Endothelial cell (in vitro differentiated cells): Measurements from ENCODE around the gene MRPL9. TPM values are rescaled to one million over a fixed set of nuclear protein-coding genes. Genes with fewer than 3 reads are reported as not detected.

Source experiments
- DNase-seq: peaks from one replicate; pipeline ENCODE4 v3.0.0; 2021; ENCODE audit warnings: low spot score
- H3K27ac Mint-ChIP-seq: one replicate; pipeline ENCODE4 v1.8.0; 2021; ENCODE audit warnings: mixed read lengths, inconsistent platforms; ENCODE audit not compliant: unreplicated experiment
- H3K27me3 Mint-ChIP-seq: one replicate; pipeline ENCODE4 v1.8.0; 2021; ENCODE audit warnings: mild to moderate bottlenecking, moderate library complexity, mixed read lengths, inconsistent platforms; ENCODE audit not compliant: unreplicated experiment
- H3K36me3 Mint-ChIP-seq: one replicate; pipeline ENCODE4 v1.8.0; 2021; ENCODE audit warnings: mild to moderate bottlenecking, low read depth, mixed read lengths, inconsistent platforms; ENCODE audit not compliant: unreplicated experiment
- H3K4me1 Mint-ChIP-seq: one replicate; pipeline ENCODE4 v1.8.0; 2021; ENCODE audit warnings: mild to moderate bottlenecking, mixed read lengths, inconsistent platforms; ENCODE audit not compliant: unreplicated experiment
- H3K4me3 Mint-ChIP-seq: one replicate; pipeline ENCODE4 v1.8.0; 2021; ENCODE audit warnings: mild to moderate bottlenecking, mixed read lengths, inconsistent platforms; ENCODE audit not compliant: unreplicated experiment
- H3K9me3 Mint-ChIP-seq: one replicate; pipeline ENCODE4 v1.8.0; 2021; ENCODE audit warnings: mixed read lengths, inconsistent platforms; ENCODE audit not compliant: unreplicated experiment
- total RNA-seq: library from RNA; stranded (reverse); fragmentation: NEBNext Ultra II Directional; extraction: Animal tissue kit (Norgen Biotek cat#: 25700); gene quantifications from one replicate; pipeline ENCODE4 v1.2.1, GENCODE V29; 2021; ENCODE audit not compliant: unreplicated experiment
- TF ChIP-seq, protein P1 (sequence below): fragments of 200-600 bp; sonication (generic); IDR thresholded peaks from one replicate; pipeline ENCODE4 v1.5.0; 2021; ENCODE audit warnings: antibody characterized with exemption; ENCODE audit not compliant: unreplicated experiment

Gene MRPL9
- total RNA-seq, 1 donor from 2014 or later, result 99.5 TPM

DNA sequence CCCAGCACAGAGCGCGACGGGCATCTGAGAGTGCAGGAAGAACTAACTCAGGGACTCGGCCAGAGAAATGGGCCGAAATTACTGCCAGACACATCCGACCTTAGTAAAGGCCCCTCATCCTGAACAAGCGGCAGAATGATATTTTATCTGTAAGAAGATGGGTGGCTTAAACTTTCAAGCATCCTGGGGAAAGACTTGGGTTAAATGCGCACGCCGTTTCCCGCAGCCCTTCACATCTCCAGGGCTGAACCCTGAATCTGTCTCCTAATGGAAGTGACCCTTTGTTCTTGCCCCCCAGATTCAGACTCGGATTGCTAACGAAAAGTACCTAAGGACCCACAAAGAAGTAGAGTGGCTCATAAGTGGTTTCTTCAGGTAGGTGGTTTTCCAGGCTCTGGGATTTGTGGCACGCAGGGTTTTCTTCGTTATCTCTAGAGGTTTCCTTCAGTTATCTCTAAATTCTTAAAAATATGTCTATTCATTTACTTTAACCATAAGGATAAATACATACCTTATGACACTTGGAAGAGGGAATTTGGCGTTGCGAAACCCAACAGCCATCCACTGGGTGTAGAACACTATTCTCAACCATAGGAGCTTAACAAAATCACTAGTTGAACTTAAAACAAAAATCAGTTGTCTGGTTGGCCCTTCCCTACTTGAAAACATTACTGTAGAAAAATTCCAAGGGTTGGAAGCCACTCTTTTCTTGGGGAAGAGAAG is 41.3 kb downstream of the MRPL9 start:
- TF ChIP-seq, protein P1, sequence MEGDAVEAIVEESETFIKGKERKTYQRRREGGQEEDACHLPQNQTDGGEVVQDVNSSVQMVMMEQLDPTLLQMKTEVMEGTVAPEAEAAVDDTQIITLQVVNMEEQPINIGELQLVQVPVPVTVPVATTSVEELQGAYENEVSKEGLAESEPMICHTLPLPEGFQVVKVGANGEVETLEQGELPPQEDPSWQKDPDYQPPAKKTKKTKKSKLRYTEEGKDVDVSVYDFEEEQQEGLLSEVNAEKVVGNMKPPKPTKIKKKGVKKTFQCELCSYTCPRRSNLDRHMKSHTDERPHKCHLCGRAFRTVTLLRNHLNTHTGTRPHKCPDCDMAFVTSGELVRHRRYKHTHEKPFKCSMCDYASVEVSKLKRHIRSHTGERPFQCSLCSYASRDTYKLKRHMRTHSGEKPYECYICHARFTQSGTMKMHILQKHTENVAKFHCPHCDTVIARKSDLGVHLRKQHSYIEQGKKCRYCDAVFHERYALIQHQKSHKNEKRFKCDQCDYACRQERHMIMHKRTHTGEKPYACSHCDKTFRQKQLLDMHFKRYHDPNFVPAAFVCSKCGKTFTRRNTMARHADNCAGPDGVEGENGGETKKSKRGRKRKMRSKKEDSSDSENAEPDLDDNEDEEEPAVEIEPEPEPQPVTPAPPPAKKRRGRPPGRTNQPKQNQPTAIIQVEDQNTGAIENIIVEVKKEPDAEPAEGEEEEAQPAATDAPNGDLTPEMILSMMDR, result no peak
- DNase-seq, result no peak
- H3K27me3 Mint-ChIP-seq, result peaks cover 13% of the 10 kb centered on the region
- H3K4me3 Mint-ChIP-seq, result no peak overlapping the region
- H3K36me3 Mint-ChIP-seq, result no peaks in the 10 kb centered on the region
- H3K27ac Mint-ChIP-seq, result no peak overlapping the region
- no peaks in the 10 kb centered on the region for H3K9me3 Mint-ChIP-seq
- peaks cover 22% of the 10 kb centered on the region for H3K4me1 Mint-ChIP-seq

DNA sequence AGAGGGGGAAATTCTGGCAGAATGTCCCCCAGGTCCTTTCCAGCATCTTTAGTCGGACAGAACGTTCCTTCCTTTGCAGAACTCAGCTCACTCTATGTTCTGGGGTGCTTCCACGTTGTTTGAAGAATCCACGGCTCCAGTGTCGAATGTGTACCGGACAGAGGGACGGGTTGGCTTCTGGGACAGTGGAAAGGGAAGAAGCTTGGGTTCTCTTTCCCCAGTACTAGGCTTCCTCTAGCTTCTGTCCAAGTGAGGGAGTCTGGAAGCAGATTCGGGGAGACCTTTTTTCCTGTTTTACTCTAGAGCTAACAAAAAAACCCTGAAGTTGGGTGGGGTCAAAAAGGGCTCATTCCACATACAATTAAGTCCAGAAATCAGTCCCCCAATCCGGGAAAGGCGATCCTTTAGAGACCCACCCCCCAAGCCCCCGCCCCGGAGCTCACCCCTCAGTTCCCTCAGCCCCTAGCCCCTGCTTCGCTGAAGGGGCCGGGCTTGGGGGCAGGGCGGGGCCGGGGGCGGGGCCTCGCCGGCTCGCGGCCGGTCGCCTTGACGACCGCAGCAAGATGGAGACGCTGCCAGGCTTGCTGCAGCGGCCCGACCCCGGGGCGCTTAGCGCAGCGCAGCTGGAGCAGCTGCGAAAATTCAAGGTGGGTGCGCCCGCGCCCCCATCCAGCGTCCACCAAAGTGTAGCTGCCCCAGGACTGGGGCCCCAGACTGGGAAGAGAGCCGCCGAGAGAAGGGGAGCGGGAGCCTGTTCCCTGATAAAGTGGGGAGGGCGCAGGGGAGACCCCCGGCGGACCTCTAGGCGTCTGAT is 42.1 kb downstream of the MRPL9 start, which contains the start of gene RIIAD1:
RIIAD1 (plus strand) TSS at position 549 of the 814 bp plus-strand sequence; CDS start at position 564, 15 bp downstream.
- peak; percentile 43 for DNase-seq

DNA sequence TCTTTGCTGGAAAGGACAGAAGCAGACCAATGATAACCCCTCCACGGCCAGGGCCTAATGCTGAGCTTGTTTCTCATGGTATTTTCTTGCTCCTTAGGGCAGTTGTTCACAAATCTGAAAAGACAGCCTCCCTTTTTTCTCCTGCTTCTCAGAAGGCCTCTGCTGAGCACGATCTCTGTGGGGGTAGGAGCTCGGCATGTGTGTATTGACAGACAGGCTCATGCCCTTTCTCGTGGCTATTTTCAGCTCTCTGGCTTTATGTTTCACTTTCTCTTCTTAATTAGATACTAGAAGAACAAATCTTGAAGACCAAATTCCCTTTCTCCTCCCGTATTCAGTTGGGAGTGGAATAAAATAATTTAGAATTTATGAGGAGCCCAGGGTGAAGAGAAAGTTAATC is 42.7 kb downstream of the MRPL9 start:
- TF ChIP-seq, protein P1, result no peak
- no peak for DNase-seq
- Mint-ChIP-seq H3K36me3 (no peaks in the 10 kb centered on the region), H3K27me3 (peaks cover 20% of the 10 kb centered on the region), H3K4me1 (peaks cover 22% of the 10 kb centered on the region), H3K9me3 (no peaks in the 10 kb centered on the region), H3K27ac (no peak overlapping the region), H3K4me3 (no peak overlapping the region)

More for the DNA sequence above, 42.1 kb downstream of the MRPL9 start, which contains the start of gene RIIAD1:
- Mint-ChIP-seq H3K9me3 (no peaks in the 10 kb centered on the region), H3K27me3 (peaks cover 16% of the 10 kb centered on the region), H3K27ac (no peak within 1 kb of the TSS), H3K36me3 (no peaks in the 10 kb centered on the region), H3K4me3 (no peak within 1 kb of the TSS), H3K4me1 (peaks cover 25% of the 10 kb centered on the region)
- TF ChIP-seq, protein P1, result no peak

DNA sequence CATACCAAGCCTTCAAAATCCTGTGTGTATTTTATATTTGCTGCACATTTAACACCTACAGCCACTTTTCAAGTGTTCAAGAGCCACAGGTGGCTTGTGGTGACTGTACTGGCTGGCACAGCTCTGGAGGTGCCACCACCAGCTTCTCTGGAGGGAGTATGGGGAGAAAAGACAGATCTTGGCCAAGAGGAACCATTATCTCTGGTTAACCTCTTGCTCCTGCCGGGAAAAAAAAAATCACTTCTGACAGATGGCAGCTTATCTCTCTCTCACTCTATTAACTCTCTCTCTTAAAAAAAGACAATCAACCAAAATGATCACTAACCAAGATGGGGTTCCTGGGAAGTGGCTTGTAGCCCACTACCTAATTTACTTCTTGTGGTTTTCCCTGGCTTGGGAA is 43.2 kb downstream of the MRPL9 start:
- no peaks in the 10 kb centered on the region for H3K9me3 Mint-ChIP-seq
- no peak overlapping the region for H3K4me3 Mint-ChIP-seq
- H3K27me3 Mint-ChIP-seq, result peaks cover 22% of the 10 kb centered on the region
- TF ChIP-seq, protein P1, result no peak
- H3K4me1 Mint-ChIP-seq, result peaks cover 22% of the 10 kb centered on the region
- no peaks in the 10 kb centered on the region for H3K36me3 Mint-ChIP-seq
- H3K27ac Mint-ChIP-seq, result no peak overlapping the region
- no peak for DNase-seq

DNA sequence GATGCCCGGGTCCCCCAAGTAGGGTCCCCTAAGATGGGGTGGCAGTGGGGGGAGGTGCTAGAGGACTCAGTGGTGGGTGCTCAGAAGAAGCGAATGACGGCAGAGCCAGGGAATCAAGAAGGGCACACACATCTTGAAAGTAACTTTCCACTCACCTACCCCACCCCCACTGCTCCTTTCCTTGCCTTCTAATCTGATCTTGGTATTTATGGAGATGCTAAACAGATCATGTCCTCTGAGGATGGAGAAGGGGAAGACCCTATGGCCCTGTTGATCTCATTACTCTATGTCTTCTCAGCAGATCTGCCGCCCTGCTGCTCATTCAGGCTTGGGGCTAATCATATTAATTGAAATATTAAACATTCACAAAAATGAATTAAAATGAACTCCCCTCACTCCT is 44.6 kb downstream of the MRPL9 start:
- Mint-ChIP-seq H3K27ac (peak overlapping the region; percentile 20), H3K4me3 (no peak overlapping the region), H3K9me3 (no peaks in the 10 kb centered on the region), H3K4me1 (peaks cover 15% of the 10 kb centered on the region), H3K27me3 (peaks cover 22% of the 10 kb centered on the region), H3K36me3 (no peaks in the 10 kb centered on the region)
- DNase-seq, result no peak
- TF ChIP-seq, protein P1, result no peak
